ENCODE results near the gene PAGE4. TPM values are rescaled to one million over a fixed set of nuclear protein-coding genes. Genes with fewer than 3 reads are reported as not detected.

The PAGE4 gene
- total RNA-seq, 1 donor from 2014 or later, result not detected

DNA sequence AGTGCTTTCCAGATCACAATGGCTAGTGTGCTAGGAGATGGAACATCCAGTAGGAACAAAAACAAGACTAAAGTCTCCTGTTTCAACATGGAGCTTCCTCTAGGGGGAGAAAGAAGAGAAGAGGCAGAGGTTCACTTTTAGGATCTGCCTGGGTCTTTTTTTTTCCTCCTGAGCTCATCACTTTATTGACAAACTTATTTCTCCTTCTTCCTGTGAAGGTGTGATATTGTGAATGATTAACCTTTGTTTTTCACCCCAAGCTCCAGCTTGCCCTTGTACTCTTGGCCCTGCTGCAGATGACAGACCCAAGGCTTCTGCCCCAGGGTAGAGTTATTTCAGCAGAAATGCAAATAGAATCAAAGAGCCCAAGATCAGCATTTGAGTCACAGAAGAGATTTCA lies 13.5 kb downstream of the PAGE4 start:
- Mint-ChIP-seq H3K4me3 (ENCODE audit: unreplicated experiment) (no peak overlapping the region), H3K27me3 (ENCODE audit: unreplicated experiment) (no peaks in the 10 kb centered on the region), H3K4me1 (ENCODE audit: low read depth, unreplicated experiment) (no peaks in the 10 kb centered on the region), H3K36me3 (ENCODE audit: unreplicated experiment) (no peaks in the 10 kb centered on the region), H3K9me3 (ENCODE audit: unreplicated experiment) (no peaks in the 10 kb centered on the region), H3K27ac (ENCODE audit: unreplicated experiment) (no peak overlapping the region)
- TF ChIP-seq, protein P1, sequence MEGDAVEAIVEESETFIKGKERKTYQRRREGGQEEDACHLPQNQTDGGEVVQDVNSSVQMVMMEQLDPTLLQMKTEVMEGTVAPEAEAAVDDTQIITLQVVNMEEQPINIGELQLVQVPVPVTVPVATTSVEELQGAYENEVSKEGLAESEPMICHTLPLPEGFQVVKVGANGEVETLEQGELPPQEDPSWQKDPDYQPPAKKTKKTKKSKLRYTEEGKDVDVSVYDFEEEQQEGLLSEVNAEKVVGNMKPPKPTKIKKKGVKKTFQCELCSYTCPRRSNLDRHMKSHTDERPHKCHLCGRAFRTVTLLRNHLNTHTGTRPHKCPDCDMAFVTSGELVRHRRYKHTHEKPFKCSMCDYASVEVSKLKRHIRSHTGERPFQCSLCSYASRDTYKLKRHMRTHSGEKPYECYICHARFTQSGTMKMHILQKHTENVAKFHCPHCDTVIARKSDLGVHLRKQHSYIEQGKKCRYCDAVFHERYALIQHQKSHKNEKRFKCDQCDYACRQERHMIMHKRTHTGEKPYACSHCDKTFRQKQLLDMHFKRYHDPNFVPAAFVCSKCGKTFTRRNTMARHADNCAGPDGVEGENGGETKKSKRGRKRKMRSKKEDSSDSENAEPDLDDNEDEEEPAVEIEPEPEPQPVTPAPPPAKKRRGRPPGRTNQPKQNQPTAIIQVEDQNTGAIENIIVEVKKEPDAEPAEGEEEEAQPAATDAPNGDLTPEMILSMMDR (IDR thresholded peaks at IDR 0.05; ENCODE audit: partially characterized antibody, unreplicated experiment), result no peak
- no peak for DNase-seq

DNA sequence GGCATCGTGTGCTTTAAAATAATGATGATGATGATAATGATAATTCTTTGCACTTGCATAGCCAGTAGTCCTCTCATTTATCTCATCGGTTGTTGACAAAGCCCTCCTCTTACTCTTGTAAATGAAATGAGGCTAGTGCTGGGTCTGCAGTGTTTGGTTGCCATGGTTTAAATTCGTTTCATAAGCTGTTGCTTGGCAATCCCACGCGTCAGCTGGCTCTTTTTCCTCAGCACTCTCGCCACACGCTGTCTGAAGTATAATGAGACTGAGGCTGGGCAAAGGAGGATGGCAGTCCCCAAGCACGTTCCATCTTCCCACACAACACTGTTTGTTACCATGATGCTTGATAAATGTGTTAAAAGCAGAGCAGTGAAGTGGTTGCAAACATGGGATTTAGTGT lies 15.5 kb downstream of the PAGE4 start:
- TF ChIP-seq, protein P1 (IDR thresholded peaks at IDR 0.05; ENCODE audit: partially characterized antibody, unreplicated experiment), result no peak
- H3K27me3 Mint-ChIP-seq (ENCODE audit: unreplicated experiment), result no peaks in the 10 kb centered on the region
- no peak overlapping the region for H3K4me3 Mint-ChIP-seq (ENCODE audit: unreplicated experiment)
- no peak overlapping the region for H3K27ac Mint-ChIP-seq (ENCODE audit: unreplicated experiment)
- H3K9me3 Mint-ChIP-seq (ENCODE audit: unreplicated experiment), result no peaks in the 10 kb centered on the region
- no peaks in the 10 kb centered on the region for H3K4me1 Mint-ChIP-seq (ENCODE audit: low read depth, unreplicated experiment)
- no peaks in the 10 kb centered on the region for H3K36me3 Mint-ChIP-seq (ENCODE audit: unreplicated experiment)
- no peak for DNase-seq

DNA sequence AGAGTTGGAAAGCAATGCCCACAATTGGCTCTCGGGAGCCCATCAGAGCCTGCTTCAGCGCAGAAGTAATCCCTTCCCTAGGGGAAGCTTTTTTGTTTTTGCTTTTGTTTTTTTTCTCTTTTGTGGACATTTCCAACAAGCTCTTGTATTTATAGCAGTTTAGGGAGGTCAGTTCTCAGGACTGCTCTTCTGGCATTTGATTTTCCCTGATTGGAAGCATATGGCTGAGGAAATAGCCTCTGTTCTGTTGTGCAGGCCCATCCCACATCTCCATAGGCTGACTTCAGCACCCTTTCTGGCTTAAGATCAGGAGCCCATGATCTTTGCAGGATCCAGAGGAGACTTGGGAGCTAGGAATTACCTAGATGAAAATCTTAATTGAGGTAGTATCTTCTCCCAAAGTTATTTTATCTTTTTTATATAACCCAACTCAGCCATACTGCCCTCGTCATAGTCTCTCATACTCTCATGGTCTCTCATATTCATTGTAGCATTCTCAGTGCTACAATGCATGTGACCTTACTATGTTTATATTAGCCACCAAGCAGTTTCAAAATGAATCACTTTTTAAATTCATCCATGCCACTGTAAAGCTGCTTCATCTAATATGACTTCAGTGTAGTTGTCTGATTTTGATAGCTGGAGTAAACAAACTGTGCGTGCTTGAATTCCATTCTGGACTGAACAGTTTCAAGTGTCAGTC lies 16.7 kb downstream of the PAGE4 start:
- no peak for DNase-seq
- Mint-ChIP-seq H3K9me3 (ENCODE audit: unreplicated experiment) (no peaks in the 10 kb centered on the region), H3K4me1 (ENCODE audit: low read depth, unreplicated experiment) (no peaks in the 10 kb centered on the region), H3K36me3 (ENCODE audit: unreplicated experiment) (no peaks in the 10 kb centered on the region), H3K27me3 (ENCODE audit: unreplicated experiment) (no peaks in the 10 kb centered on the region), H3K27ac (ENCODE audit: unreplicated experiment) (no peak overlapping the region), H3K4me3 (ENCODE audit: unreplicated experiment) (no peak overlapping the region)
- TF ChIP-seq, protein P1 (IDR thresholded peaks at IDR 0.05; ENCODE audit: partially characterized antibody, unreplicated experiment), result no peak

DNA sequence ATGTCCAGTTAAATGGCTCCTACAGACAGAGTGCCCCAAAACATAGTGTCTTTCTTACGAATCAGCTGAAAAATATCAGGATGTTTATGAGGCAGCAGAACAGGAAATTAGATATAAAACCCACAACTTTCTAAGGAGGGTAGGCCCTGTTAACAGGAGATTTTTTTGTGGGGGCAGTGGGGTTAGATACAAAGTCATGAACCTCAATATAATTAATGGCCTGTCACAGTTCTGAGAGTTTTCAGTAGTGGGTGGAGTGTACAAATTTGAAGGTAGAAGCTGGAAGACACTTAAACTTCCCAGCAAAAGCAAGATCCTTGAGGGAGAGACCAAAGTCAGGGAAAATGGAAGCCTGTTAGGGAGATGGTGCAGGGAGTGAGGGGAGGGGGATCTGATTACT lies 17.4 kb downstream of the PAGE4 start:
- Mint-ChIP-seq H3K36me3 (ENCODE audit: unreplicated experiment) (no peaks in the 10 kb centered on the region), H3K4me3 (ENCODE audit: unreplicated experiment) (no peak overlapping the region), H3K27ac (ENCODE audit: unreplicated experiment) (no peak overlapping the region), H3K4me1 (ENCODE audit: low read depth, unreplicated experiment) (no peaks in the 10 kb centered on the region), H3K9me3 (ENCODE audit: unreplicated experiment) (no peaks in the 10 kb centered on the region), H3K27me3 (ENCODE audit: unreplicated experiment) (no peaks in the 10 kb centered on the region)
- no peak for DNase-seq
- TF ChIP-seq, protein P1 (IDR thresholded peaks at IDR 0.05; ENCODE audit: partially characterized antibody, unreplicated experiment), result no peak

DNA sequence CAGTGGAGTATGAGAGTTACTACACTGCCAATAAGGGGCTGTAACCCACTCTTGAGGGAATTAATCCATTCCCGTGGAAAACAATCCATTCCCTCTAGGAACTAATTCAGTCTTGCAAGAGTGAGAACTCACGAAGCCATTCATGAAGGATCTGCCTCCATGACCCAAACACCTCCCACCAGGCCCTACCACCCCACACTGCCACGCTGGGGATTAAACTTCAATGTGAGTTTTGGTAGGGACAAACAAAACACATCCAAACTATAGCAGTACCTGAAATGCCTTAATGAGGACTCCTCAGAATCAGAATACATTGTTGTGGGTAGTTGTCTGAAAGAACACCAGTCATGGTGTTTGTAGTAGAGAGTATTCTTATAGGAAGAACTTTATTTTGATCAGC lies 19.2 kb downstream of the PAGE4 start:
- TF ChIP-seq, protein P1 (IDR thresholded peaks at IDR 0.05; ENCODE audit: partially characterized antibody, unreplicated experiment), result no peak
- DNase-seq, result no peak
- no peaks in the 10 kb centered on the region for H3K36me3 Mint-ChIP-seq (ENCODE audit: unreplicated experiment)
- no peaks in the 10 kb centered on the region for H3K9me3 Mint-ChIP-seq (ENCODE audit: unreplicated experiment)
- H3K4me3 Mint-ChIP-seq (ENCODE audit: unreplicated experiment), result no peak overlapping the region
- no peak overlapping the region for H3K27ac Mint-ChIP-seq (ENCODE audit: unreplicated experiment)
- H3K27me3 Mint-ChIP-seq (ENCODE audit: unreplicated experiment), result no peaks in the 10 kb centered on the region
- H3K4me1 Mint-ChIP-seq (ENCODE audit: low read depth, unreplicated experiment), result no peaks in the 10 kb centered on the region

Data from glutamatergic neuron (in vitro differentiated cells).